ENCODE data around the gene HNMT.
A peak's percentile ranks its signal among the peaks of the same experiment; 100 is the strongest.
"Not testable (repeated sequence)": the region's sequence is repeated elsewhere in the genome, so short reads cannot be mapped to it uniquely, and the experiment has no call there.

The HNMT gene

DNA sequence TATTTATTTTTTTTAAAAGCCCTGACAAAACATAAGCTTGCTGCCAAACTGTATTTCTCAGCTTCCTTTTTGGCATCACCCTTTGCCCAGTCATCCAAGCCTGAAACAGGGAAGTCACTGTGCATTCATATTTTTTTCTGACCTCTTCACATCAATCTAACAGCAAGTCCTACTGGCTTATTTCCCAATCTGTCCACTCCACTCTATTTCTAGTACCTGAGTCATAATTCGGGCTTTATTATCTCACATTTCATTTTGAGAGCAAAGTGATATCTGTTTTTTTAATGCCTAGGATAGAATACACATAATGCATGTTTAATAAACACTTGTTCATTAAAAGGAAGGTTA lies 5.1 kb downstream of the HNMT start:
- in situ Hi-C loops (cut with HindIII; ENCODE audit: low pct_unique_long_range_greater_than_20kb, low sequenced_read_pairs) = no loop called here
- no peak for TF ChIP-seq JUND (IDR thresholded peaks at IDR 0.05; ENCODE audit: low read depth)
- DNase-seq (ENCODE audit: low read depth in 1 of 2, low spot score in 1 of 2) = no peak

DNA sequence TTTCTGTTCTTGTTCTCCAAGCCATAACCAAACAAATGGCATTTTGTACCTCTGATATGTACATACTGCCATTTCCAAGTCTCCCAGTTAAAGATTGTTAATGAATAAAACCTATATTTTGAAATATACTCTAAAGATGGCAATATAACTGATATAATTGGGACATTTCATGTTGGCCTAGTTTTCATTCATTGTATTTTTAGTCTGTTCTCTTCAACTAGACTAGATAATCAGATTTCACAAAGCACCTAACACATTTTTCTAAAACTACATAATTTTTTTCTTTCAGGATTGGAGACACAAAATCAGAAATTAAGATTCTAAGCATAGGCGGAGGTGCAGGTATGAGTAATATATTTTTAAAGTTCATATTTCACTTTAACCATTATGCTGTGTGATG lies 5.6 kb downstream of the HNMT start:
- in situ Hi-C loops (cut with HindIII; ENCODE audit: low pct_unique_long_range_greater_than_20kb, low sequenced_read_pairs) = no loop called here
- TF ChIP-seq JUND (IDR thresholded peaks at IDR 0.05; ENCODE audit: low read depth) = no peak
- no peak for DNase-seq (ENCODE audit: low read depth in 1 of 2, low spot score in 1 of 2)

DNA sequence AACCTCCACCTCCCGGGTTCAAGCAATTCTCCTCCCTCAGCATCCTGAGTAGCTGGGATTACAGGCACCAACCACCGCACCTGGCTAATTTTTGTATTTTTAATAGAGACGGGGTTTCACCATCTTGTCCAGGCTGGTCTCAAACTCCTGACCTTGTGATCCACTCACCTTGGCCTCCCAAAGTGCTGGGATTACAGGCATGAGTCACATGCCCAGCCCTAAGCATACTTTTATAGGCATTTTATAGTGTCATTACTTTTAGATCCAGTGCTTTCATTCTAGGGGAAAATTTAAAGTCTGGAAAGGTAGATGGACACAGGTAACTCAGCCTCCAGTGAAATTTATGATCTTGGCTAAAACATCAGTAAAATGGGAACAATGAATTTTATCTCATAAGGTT lies 7.0 kb downstream of the HNMT start:
- DNase-seq (ENCODE audit: low read depth in 1 of 2, low spot score in 1 of 2); in situ Hi-C loops (cut with HindIII; ENCODE audit: low pct_unique_long_range_greater_than_20kb, low sequenced_read_pairs): not testable (repeated sequence)

DNA sequence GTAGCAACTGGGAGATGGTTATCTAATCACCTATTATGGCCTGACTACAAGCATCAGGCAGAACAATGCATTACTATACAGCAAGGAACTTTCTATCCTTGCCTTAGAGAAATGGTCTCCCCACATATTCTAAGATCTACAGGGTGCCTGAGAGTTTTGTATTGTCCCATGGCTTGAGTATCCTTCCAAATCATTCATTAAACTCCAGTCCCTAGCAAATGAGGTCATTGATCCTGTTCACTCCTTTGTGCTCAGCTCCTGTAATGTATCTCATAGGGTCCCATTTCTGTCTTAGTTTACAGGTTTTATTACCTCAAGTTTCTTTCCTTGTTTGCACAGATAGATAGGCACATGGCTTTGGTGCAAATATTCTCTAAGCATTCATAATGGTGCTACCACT lies 9.0 kb downstream of the HNMT start:
- in situ Hi-C loops (cut with HindIII; ENCODE audit: low pct_unique_long_range_greater_than_20kb, low sequenced_read_pairs) = no loop called here
- TF ChIP-seq JUND (IDR thresholded peaks at IDR 0.05; ENCODE audit: low read depth) = no peak
- DNase-seq (ENCODE audit: low read depth in 1 of 2, low spot score in 1 of 2) = no peak

DNA sequence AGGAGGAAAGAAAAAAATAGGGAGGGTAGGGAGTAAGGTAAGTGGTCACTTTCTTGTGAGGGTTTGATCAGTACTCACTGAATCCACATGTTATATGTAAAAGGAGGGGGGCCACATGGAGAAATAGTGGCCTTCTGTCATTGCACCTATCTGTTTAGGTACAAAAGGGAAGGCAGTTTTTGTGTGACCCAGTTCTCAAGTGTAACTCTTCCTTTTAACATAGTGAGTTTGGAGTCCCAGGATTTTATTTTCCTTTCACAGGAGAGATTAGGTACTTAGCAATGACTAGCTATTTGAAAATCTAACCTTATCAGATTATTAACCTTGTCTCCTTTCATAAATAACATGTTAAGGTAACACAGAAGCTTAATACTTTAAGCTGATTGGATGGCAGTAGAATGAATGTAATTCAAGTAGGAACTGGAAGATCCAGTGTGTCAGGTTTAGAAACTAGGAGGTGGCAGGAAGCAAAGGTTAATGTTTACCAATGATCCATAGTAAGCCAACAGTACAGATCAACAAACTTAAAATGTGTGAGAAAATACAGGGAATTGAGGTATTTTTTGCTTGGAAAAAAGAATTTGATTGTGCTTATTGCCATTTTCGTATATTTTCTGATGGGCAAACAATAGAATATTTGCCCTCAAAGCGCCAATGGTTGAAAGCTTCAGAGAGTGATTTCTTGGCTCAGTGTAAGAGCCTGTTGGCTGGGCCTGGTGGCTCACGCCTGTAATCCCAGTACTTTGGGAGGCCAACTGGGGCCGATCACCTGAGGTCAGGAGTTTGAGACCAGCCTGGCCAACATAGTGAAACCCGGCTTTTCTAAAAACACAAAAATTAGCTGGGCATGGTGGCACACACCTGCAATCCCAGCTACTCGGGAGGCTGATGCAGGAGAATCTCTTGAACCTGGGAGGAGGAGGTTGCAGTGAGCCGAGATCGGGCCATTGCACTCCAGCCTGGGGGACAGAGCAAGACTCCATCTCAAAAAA lies 11.3 kb downstream of the HNMT start:
- peak; percentile 10 to 85 for DNase-seq (ENCODE audit: low read depth in 1 of 2, low spot score in 1 of 2)

DNA sequence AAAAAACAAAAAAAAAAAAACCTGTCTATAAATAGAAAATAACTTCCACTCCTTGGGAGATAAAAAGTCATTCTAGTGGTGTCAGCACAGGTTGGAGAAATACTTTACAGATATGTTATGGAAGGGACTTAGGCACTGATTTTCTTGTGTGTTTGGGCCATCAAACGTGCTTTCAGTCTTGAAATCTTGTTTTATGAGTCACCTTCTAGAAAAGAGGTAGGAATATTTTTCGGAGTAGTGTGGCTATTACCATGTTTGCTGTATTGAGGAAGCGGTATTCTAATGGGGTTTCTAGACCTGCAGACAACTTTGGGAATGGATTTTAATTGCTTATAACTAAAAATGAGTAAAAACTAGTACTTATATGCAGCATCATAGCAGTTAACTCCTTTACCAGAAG lies 12.0 kb downstream of the HNMT start:
- TF ChIP-seq JUND (IDR thresholded peaks at IDR 0.05; ENCODE audit: low read depth) = no peak
- no peak for DNase-seq (ENCODE audit: low read depth in 1 of 2, low spot score in 1 of 2)
- in situ Hi-C loops (cut with HindIII; ENCODE audit: low pct_unique_long_range_greater_than_20kb, low sequenced_read_pairs) = no loop called here

More for the DNA sequence above, 11.3 kb downstream of the HNMT start:
- in situ Hi-C loops (cut with HindIII; ENCODE audit: low pct_unique_long_range_greater_than_20kb, low sequenced_read_pairs) = no loop called here
- no peak for TF ChIP-seq JUND (IDR thresholded peaks at IDR 0.05; ENCODE audit: low read depth)

DNA sequence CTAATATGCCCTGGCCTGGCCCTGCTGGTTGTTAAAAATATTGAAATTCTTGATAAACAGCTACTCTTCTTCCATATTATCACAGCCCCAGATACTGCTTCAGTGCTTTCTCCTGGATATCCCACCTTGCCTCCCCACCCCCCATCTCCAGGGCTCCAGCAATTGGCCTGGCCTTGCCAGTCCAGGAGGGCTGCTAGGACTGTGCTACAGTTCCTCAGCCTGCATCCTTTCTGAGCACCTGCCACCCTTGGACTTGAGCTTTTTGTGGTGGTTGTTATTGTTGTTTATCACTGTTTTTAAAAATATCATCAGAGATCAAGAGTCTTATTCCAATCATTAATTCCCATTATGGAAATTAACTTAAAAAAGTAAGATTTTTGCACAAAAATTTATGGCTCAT lies 13.5 kb downstream of the HNMT start:
- in situ Hi-C loops (cut with HindIII; ENCODE audit: low pct_unique_long_range_greater_than_20kb, low sequenced_read_pairs) = no loop called here
- TF ChIP-seq JUND (IDR thresholded peaks at IDR 0.05; ENCODE audit: low read depth) = no peak
- DNase-seq (ENCODE audit: low read depth in 1 of 2, low spot score in 1 of 2) = no peak

DNA sequence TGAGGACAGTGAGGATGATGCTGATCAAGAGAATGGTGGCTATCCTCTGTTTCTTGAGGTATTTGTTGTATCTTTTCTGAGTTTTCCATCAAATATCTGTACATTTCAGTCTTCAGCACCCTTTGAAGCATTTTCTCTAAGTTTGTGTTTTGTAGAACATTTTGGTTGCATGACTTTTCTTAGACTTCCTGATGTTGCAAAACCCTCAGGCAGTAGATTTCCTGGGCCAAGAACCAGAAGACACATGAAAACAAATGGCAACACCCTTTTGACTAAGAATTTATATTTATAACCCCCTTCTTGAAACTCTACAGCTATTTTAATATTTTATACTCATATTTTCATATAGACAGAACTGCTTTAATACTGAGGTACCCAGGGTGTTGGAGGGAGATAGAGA lies 16.2 kb downstream of the HNMT start:
- no peak for TF ChIP-seq JUND (IDR thresholded peaks at IDR 0.05; ENCODE audit: low read depth)
- in situ Hi-C loops (cut with HindIII; ENCODE audit: low pct_unique_long_range_greater_than_20kb, low sequenced_read_pairs) = no loop called here
- no peak for DNase-seq (ENCODE audit: low read depth in 1 of 2, low spot score in 1 of 2)

DNA sequence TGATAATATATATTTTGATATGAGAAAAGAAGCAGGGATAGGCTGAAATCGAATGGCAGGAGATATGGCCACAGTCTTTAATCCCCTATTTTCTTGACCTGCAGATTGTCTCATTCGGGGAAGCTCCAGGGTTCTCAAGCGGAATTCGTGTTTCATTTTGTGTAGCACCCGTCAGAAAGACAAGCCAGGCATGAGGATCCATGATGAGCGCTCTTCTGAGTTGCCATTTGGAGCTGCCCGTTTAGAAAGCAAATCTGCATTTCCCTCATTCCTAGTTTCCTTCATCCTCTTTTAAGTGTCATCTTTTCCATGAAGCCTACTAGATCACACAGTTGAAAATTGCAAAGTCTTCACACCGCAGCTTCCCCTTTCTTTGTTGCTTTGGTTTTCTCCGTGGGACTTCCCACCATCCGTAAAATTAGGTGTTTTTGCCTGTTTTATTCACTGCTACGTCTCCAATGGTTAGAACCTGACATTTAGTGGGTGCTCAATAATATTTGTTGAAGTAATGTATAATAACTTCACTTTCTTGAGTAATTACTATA lies 16.9 kb downstream of the HNMT start:
- DNase-seq (ENCODE audit: low read depth in 1 of 2, low spot score in 1 of 2) = no peak
- in situ Hi-C loops (cut with HindIII; ENCODE audit: low pct_unique_long_range_greater_than_20kb, low sequenced_read_pairs) = no loop called here
- TF ChIP-seq JUND (IDR thresholded peaks at IDR 0.05; ENCODE audit: low read depth) = no peak

DNA sequence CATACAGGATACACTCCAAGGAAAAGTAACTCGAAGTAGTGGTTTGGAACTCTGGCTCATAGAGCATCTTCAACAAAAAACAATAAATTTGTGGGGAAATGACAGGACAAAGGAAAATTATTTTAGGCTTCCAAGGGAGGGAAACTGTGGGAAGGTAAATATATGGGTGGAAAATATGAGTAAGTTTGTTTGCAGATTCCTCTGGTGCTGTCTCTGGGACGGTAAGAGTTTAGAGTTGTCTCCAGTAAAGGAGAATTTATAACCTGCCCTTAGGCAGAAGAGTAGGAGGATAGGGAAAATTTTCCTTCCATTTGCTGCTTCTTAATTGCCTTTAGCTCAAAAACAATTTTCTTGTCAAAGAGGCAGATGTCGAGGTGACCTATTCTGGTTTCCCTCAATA lies 19.3 kb downstream of the HNMT start:
- TF ChIP-seq JUND (IDR thresholded peaks at IDR 0.05; ENCODE audit: low read depth) = no peak
- DNase-seq (ENCODE audit: low read depth in 1 of 2, low spot score in 1 of 2) = peak in 1 of 2 experiments; percentile 11
- in situ Hi-C loops (cut with HindIII; ENCODE audit: low pct_unique_long_range_greater_than_20kb, low sequenced_read_pairs) = no loop called here

DNA sequence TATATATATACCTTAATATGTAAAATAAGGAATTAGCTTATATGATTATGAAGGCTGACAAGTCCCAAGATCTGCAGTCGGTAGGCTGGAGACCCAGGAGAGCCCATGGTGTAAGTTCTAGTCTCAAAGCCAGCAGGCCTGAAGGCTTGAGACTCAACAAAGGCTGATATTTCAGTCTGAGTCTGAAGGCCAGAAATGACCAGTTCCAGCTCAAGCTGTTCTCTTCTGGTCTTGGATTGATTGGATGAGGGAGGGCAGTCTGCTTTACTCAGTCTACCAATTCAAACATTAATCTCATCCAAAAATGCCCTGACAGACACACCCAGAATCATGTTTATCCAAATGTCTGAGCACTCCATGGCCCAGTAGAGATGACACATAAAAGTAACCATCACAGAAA lies 22.0 kb downstream of the HNMT start:
- DNase-seq (ENCODE audit: low read depth in 1 of 2, low spot score in 1 of 2) = no peak
- in situ Hi-C loops (cut with HindIII; ENCODE audit: low pct_unique_long_range_greater_than_20kb, low sequenced_read_pairs) = no loop called here
- TF ChIP-seq JUND (IDR thresholded peaks at IDR 0.05; ENCODE audit: low read depth) = no peak

DNA sequence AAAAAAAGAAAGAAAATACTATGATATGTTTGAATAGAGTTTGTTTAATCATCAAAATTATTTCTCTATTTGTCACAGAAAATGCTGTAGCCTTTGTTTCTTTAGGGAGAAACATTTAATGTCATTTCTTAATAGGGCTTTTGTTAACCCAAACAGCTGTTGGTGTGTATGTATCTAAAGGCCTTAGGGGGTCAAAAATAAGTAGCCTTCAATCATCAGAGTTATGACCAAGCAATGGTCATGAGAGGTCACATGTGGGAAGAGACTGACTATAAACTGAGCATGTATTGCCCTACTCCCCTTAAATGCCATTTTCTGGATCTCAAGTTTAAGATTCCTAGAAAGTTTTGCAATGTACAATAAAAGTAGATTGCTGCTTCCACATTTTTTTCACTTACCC lies 22.7 kb downstream of the HNMT start:
- no peak for DNase-seq (ENCODE audit: low read depth in 1 of 2, low spot score in 1 of 2)
- no peak for TF ChIP-seq JUND (IDR thresholded peaks at IDR 0.05; ENCODE audit: low read depth)
- in situ Hi-C loops (cut with HindIII; ENCODE audit: low pct_unique_long_range_greater_than_20kb, low sequenced_read_pairs) = no loop called here

DNA sequence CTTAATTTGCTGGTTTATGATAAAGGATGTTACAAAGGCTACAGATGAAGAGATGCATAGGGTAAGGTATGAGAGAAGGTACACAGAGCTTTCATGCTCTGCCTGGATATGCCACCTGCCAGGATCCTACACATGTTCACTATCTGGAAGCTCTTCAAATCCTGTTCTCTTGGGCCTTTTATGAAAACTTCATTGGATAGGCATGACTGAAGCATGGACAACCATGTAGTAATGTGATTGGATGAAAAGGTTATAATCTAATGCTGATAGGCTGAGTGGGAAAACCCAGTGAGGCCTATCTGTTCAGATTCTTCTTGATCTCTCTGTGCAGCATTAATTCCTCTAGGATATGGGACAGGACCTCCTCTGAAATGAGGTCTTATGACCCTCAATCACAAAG lies 26.8 kb downstream of the HNMT start:
- no peak for DNase-seq (ENCODE audit: low read depth in 1 of 2, low spot score in 1 of 2)
- in situ Hi-C loops (cut with HindIII; ENCODE audit: low pct_unique_long_range_greater_than_20kb, low sequenced_read_pairs) = no loop called here
- TF ChIP-seq JUND (IDR thresholded peaks at IDR 0.05; ENCODE audit: low read depth) = no peak
